Neuron (in vitro differentiated cells): Measurements from ENCODE around the gene JAG2.
"Not testable (repeated sequence)": the region's sequence is repeated elsewhere in the genome, so short reads cannot be mapped to it uniquely, and the experiment has no call there.

Experiments
- H2AFZ ChIP-seq: one replicate; pipeline ENCODE4 v1.6.1; 2013; ENCODE audit warnings: low read depth, mild to moderate bottlenecking, inconsistent platforms, low read length, moderate library complexity
- H3K27me3 ChIP-seq: one replicate; pipeline ENCODE4 v1.6.1; 2013; ENCODE audit warnings: low read length; ENCODE audit not compliant: insufficient read depth
- H3K36me3 ChIP-seq: one replicate; pipeline ENCODE4 v1.6.1; 2013; ENCODE audit warnings: low read length; ENCODE audit not compliant: insufficient read depth
- H3K4me1 ChIP-seq: one replicate; pipeline ENCODE4 v1.6.1; 2013; ENCODE audit warnings: low read length; ENCODE audit not compliant: insufficient read depth
- H3K4me3 ChIP-seq: 2 replicates; pipeline ENCODE4 v1.5.1; 2013; ENCODE audit warnings: mild to moderate bottlenecking, low read length, moderate library complexity
- H3K9me3 ChIP-seq: one replicate; pipeline ENCODE4 v1.6.1; 2013; ENCODE audit warnings: low read length

JAG2 gene

GRCh38 chr14:105123064-105123665 lies 45.4 kb downstream of the JAG2 start:
- Histone ChIP-seq H3K4me1 (no peaks in the 10 kb centered on the region), H3K4me3 (no peak overlapping the region), H2AFZ (no peak overlapping the region), H3K9me3 (no peaks in the 10 kb centered on the region), H3K36me3 (no peaks in the 10 kb centered on the region), H3K27me3 (peaks cover 18% of the 10 kb centered on the region)

GRCh38 chr14:105120056-105120455 lies 48.5 kb downstream of the JAG2 start:
- H3K9me3 ChIP-seq, result no peaks in the 10 kb centered on the region
- peaks cover 7% of the 10 kb centered on the region for H3K27me3 ChIP-seq
- no peaks in the 10 kb centered on the region for H3K36me3 ChIP-seq
- no peak overlapping the region for H2AFZ ChIP-seq
- no peaks in the 10 kb centered on the region for H3K4me1 ChIP-seq
- H3K4me3 ChIP-seq, result no peak overlapping the region

DNA sequence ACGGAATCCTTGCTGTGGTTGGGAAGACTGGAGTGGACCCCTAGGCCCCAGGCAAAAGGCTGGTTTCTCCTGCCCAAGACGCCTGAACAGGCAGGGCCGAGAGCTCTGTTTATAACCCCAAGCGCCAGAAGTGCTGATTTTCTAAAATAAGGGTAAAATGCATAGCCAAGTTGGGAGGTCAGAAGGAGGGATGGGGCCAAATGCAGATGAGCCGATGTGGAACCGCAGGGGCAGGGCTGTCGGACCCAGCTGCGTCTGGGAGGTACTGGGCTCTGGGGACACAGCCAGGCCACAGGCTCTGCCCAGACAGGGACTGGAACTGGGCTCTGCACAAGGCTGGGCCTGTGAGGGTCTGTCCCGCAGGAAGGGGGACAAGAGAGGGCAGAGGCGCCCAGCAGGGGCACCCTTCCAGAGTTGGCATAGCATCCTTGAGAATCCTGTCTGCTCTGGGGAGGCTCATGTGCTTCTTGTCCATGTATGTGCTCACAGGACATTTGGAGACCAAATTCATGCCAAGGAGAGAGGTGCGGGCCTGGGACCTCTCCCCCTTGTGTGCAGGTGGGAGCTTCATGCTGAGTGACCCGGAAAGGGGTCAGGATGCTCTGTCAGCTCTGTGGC lies 49.1 kb downstream of the JAG2 start:
- no peaks in the 10 kb centered on the region for H3K9me3 ChIP-seq
- H3K4me3 ChIP-seq, result no peak overlapping the region
- H3K27me3 ChIP-seq, result peaks cover 7% of the 10 kb centered on the region
- H2AFZ ChIP-seq, result no peak overlapping the region
- no peaks in the 10 kb centered on the region for H3K36me3 ChIP-seq
- no peaks in the 10 kb centered on the region for H3K4me1 ChIP-seq

GRCh38 chr14:105118646-105119407 lies 49.7 kb downstream of the JAG2 start:
- peaks cover under 1% of the 10 kb centered on the region for H3K27me3 ChIP-seq
- no peaks in the 10 kb centered on the region for H3K36me3 ChIP-seq
- H3K4me3 ChIP-seq, result no peak overlapping the region
- no peaks in the 10 kb centered on the region for H3K9me3 ChIP-seq
- no peaks in the 10 kb centered on the region for H3K4me1 ChIP-seq
- H2AFZ ChIP-seq, result no peak overlapping the region

- Histone ChIP-seq H3K36me3 (no peaks in the 10 kb centered on the region), H2AFZ (no peak overlapping the region), H3K27me3 (no peaks in the 10 kb centered on the region), H3K9me3 (no peaks in the 10 kb centered on the region), H3K4me1 (no peaks in the 10 kb centered on the region), H3K4me3 (no peak overlapping the region)
These were observed 50.7 kb downstream of the JAG2 start for GRCh38 chr14:105117710-105118385.

- H3K4me3 ChIP-seq, result no peak overlapping the region
- H3K4me1 ChIP-seq, result no peaks in the 10 kb centered on the region
- no peaks in the 10 kb centered on the region for H3K27me3 ChIP-seq
- no peak overlapping the region for H2AFZ ChIP-seq
- no peaks in the 10 kb centered on the region for H3K9me3 ChIP-seq
- no peaks in the 10 kb centered on the region for H3K36me3 ChIP-seq
These were observed 51.3 kb downstream of the JAG2 start for GRCh38 chr14:105117257-105117646.

DNA sequence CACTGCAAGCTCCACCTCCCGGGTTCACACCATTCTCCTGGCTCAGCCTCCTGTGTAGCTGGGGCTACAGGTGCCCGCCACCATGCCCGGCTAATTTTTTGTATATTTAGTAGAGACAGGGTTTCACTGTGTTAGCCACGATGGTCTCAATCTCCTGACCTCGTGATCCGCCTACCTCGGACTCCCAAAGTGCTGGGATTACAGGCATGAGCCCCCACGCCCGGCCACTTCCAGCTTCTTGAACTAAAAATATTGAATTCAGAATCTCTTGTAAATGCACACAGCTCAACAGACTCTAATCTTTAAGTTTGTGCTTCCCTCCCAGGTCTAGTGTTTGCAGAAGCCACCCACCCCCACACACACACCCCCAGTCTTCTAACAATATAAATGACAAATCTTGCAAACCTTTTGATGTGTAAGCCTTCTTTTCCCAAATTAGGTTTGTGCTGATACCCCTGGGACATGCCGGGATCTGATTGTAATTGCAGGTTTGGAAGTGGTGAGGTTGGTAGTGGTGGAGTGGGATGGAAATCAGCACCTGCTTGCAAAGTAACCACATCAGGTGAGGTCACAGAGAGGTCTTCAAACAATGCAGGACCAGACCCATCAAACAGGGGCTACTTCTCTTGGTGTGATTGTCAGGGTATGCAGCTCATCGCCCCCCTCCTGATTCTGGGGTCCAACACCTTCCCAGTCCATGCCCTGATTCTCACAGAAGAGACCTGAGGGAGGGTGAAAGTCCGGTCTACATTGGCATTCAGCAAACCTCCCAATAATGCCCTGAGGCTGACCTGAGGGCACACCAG lies 51.9 kb downstream of the JAG2 start:
- Histone ChIP-seq H3K27me3 (no peaks in the 10 kb centered on the region), H3K4me1 (no peaks in the 10 kb centered on the region), H3K36me3 (no peaks in the 10 kb centered on the region), H3K9me3 (no peaks in the 10 kb centered on the region), H3K4me3 (no peak overlapping the region), H2AFZ (no peak overlapping the region)

DNA sequence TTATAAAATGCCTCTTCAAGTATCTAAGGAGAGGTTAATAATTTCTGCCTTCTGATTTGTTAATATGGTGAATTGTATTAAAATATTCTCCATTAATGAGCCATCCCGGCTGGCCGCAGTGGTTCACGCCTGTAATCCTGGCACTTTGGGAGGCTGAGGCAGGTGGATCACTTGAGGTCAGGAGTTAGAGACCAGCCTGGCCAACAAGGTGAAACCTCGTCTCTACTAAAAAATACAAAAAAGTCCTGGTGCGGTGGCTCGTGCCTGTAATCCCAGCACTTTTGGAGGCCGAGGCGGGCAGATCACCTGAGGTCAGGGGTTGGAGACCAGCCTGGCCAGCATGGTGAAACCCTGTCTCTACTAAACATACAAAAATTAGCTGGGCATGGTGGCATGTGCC lies 59.3 kb downstream of the JAG2 start:
- not testable (repeated sequence) for H3K9me3 ChIP-seq, H3K36me3 ChIP-seq, H3K27me3 ChIP-seq, H3K4me3 ChIP-seq, H3K4me1 ChIP-seq, H2AFZ ChIP-seq

DNA sequence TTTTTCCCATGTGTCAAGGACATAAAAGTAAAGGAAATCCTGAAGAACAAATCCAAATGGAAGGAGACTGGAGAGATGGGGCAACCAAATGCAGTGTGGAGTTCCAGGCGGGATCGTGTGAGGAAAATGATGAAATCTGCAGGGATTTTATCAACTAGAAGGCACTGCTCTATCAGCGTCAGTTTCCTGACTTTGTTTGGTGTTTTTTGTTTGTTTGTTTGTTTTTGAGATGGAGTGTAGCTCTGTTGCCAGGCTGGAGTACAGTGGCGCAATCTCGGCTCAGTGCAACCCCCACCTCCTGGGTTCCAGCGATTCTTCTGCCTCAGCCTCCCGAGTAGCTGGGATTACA lies 60.1 kb downstream of the JAG2 start:
- Histone ChIP-seq H3K27me3 (no peaks in the 10 kb centered on the region), H3K4me3 (no peak overlapping the region), H3K9me3 (no peaks in the 10 kb centered on the region), H3K4me1 (no peaks in the 10 kb centered on the region), H2AFZ (no peak overlapping the region), H3K36me3 (no peaks in the 10 kb centered on the region)

DNA sequence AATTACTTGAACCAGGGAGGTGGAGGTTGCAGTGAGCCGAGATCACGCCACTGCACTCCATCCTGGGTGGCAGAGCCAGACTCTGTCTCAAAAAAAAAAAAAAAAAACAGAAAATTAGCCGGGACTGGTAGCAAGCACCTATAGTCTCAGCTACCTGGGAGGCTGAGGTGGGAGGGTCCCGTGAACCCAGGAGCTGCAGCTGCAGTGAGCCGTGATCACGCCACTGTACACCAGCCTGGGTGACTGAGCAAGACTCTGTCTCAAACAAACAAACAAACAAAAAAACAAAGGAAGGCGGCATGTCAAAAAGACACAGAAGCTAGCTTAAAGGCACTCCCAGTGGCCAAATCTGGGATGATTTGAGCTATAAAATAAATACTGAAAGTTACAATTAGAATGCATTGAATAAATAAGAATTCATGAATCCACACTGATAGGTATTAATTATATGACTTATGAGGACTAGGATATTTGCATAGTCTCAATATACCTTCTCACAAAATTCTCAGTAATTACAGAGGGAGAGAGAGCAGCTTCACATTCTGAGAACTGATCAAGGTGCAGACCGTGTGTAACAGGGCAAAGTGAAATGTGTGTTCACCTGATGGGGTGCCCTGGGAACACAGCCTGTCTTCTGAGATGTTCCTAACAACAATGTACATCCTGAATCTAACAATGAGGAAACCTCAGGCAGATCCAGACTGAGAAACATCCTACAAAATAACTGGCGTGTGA lies 60.6 kb downstream of the JAG2 start:
- H3K4me1 ChIP-seq, result no peaks in the 10 kb centered on the region
- H2AFZ ChIP-seq, result no peak overlapping the region
- H3K27me3 ChIP-seq, result no peaks in the 10 kb centered on the region
- no peaks in the 10 kb centered on the region for H3K9me3 ChIP-seq
- no peak overlapping the region for H3K4me3 ChIP-seq
- H3K36me3 ChIP-seq, result no peaks in the 10 kb centered on the region

DNA sequence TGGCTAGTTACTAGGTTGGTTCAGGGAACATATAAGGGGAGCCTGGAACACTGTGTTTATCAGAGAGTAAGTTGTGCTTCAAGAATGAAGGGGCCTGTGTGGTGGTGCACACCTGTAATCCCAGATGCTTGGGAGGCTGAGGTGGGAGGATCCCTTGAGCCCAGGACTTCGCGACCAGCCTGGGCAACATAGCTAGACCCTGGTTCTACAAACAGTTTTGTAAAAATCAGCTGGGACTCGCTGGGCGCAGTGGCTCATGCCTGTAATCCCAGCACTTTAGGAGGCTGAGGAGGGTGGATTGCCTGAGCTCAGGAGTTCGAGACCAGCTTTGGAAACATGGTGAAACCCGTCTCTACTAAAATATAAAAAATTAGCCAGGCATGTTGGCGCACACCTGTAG lies 61.2 kb downstream of the JAG2 start:
- Histone ChIP-seq H3K9me3 (no peaks in the 10 kb centered on the region), H3K27me3 (no peaks in the 10 kb centered on the region), H3K36me3 (no peaks in the 10 kb centered on the region), H2AFZ (no peak overlapping the region), H3K4me1 (no peaks in the 10 kb centered on the region), H3K4me3 (no peak overlapping the region)

DNA sequence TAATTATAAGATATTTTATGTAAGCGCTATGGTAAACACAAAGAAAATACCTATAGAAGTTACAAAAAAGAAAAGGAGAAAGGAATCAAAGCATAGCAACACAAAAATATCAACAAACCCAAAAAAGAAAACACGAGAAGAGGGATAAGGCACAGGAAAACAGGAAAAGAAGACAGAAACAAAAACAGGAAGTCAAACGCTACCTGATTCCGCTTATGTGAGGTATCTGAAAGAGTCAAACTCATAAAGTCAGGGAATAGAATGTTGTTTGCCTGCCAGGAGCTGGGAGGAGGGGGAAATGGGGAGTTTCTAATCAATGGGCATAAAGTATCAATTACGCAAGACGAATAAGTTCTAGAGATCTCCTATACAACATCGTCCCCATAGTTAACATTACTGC lies 63.4 kb downstream of the JAG2 start:
- H3K9me3 ChIP-seq, result peaks cover 9% of the 10 kb centered on the region
- H3K4me1 ChIP-seq, result no peaks in the 10 kb centered on the region
- no peaks in the 10 kb centered on the region for H3K27me3 ChIP-seq
- H3K36me3 ChIP-seq, result no peaks in the 10 kb centered on the region
- no peak overlapping the region for H3K4me3 ChIP-seq
- no peak overlapping the region for H2AFZ ChIP-seq
